Glutamatergic neuron (in vitro differentiated cells): ENCODE measurements around the gene CYBC1. TPM values are rescaled to one million over a fixed set of nuclear protein-coding genes. Genes with fewer than 3 reads are reported as not detected.

ENCODE experiments used
- DNase-seq: peaks from one replicate; pipeline ENCODE4 v3.0.0; 2022
- H3K27ac Mint-ChIP-seq: one replicate; pipeline ENCODE4 v1.8.0; 2020; ENCODE audit warnings: mild to moderate bottlenecking, mixed read lengths, inconsistent platforms; ENCODE audit not compliant: unreplicated experiment
- H3K27me3 Mint-ChIP-seq: one replicate; pipeline ENCODE4 v1.8.0; 2020; ENCODE audit warnings: mild to moderate bottlenecking, moderate library complexity, mixed read lengths, inconsistent platforms; ENCODE audit not compliant: unreplicated experiment
- H3K36me3 Mint-ChIP-seq: one replicate; pipeline ENCODE4 v1.8.0; 2020; ENCODE audit warnings: mild to moderate bottlenecking, mixed read lengths, inconsistent platforms; ENCODE audit not compliant: unreplicated experiment
- H3K4me1 Mint-ChIP-seq: one replicate; pipeline ENCODE4 v1.8.0; 2020; ENCODE audit warnings: mild to moderate bottlenecking, low read depth, mixed read lengths, inconsistent platforms; ENCODE audit not compliant: unreplicated experiment
- H3K4me3 Mint-ChIP-seq: one replicate; pipeline ENCODE4 v1.8.0; 2020; ENCODE audit warnings: mild to moderate bottlenecking, mixed read lengths, inconsistent platforms; ENCODE audit not compliant: unreplicated experiment
- H3K9me3 Mint-ChIP-seq: one replicate; pipeline ENCODE4 v1.8.0; 2020; ENCODE audit warnings: mild to moderate bottlenecking, moderate library complexity, mixed read lengths, inconsistent platforms; ENCODE audit not compliant: unreplicated experiment
- total RNA-seq: library from RNA; stranded (reverse); fragmentation: NEBNext Ultra II Directional; extraction: Animal tissue kit (Norgen Biotek cat#: 25700); gene quantifications from one replicate; pipeline ENCODE4 v1.2.1, GENCODE V29; 2021; ENCODE audit not compliant: unreplicated experiment
- TF ChIP-seq, protein P1 (sequence below): fragments of 200-600 bp; sonication (generic); IDR thresholded peaks from one replicate; pipeline ENCODE4 v1.5.0; 2021; ENCODE audit not compliant: partially characterized antibody, unreplicated experiment

Gene CYBC1
- total RNA-seq, 1 donor from 2014 or later: 134 TPM

DNA sequence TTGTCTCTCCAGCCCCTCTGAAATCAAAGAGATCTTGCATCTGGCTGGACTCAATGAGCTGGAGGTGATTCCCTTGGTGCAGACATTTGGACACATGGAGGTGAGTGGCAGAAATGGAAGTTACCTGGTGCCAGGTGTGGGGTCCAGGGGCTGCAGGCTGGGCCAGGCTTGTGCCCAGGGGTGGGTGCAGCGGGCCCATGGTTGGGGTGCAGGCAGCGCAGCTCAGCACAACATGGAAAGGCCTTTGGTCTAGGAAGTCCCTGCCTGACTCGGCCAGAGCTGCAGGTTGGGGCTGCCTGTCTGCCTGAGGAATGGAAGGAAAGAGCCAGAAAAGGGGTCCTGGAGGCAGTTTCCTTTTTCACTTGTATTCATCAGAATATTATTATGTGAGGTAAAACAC lies 22.0 kb downstream of the CYBC1 start:
- no peak overlapping the region for H3K27ac Mint-ChIP-seq

DNA sequence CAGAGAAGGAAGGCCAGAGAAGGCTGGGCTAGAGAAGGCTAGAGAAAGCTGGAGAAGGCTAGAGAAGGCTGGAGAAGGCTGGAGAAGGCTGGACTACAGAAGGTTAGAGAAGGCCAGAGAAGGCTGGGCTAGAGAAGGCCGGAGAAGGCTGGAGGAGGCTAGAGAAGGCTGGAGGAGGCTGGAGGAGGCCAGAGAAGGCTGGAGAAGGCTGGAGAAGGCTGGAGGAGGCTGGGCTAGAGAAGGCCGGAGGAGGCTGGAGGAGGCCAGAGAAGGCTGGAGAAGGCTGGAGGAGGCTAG lies 25.7 kb downstream of the CYBC1 start:
- TF ChIP-seq, protein P1, sequence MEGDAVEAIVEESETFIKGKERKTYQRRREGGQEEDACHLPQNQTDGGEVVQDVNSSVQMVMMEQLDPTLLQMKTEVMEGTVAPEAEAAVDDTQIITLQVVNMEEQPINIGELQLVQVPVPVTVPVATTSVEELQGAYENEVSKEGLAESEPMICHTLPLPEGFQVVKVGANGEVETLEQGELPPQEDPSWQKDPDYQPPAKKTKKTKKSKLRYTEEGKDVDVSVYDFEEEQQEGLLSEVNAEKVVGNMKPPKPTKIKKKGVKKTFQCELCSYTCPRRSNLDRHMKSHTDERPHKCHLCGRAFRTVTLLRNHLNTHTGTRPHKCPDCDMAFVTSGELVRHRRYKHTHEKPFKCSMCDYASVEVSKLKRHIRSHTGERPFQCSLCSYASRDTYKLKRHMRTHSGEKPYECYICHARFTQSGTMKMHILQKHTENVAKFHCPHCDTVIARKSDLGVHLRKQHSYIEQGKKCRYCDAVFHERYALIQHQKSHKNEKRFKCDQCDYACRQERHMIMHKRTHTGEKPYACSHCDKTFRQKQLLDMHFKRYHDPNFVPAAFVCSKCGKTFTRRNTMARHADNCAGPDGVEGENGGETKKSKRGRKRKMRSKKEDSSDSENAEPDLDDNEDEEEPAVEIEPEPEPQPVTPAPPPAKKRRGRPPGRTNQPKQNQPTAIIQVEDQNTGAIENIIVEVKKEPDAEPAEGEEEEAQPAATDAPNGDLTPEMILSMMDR: no peak
- Mint-ChIP-seq H3K36me3 (peaks cover 26% of the 10 kb centered on the region), H3K4me3 (no peak overlapping the region), H3K9me3 (peaks cover 15% of the 10 kb centered on the region), H3K27ac (peak overlapping the region; percentile 44), H3K4me1 (peaks cover 5% of the 10 kb centered on the region), H3K27me3 (peaks cover 5% of the 10 kb centered on the region)
- DNase-seq: no peak

More for the DNA sequence above, 22.0 kb downstream of the CYBC1 start:
- DNase-seq: no peak
- Mint-ChIP-seq H3K4me3 (no peak overlapping the region), H3K36me3 (peaks cover 4% of the 10 kb centered on the region), H3K4me1 (peaks cover 5% of the 10 kb centered on the region), H3K9me3 (peaks cover 6% of the 10 kb centered on the region), H3K27me3 (peaks cover 6% of the 10 kb centered on the region)
- TF ChIP-seq, protein P1: no peak

DNA sequence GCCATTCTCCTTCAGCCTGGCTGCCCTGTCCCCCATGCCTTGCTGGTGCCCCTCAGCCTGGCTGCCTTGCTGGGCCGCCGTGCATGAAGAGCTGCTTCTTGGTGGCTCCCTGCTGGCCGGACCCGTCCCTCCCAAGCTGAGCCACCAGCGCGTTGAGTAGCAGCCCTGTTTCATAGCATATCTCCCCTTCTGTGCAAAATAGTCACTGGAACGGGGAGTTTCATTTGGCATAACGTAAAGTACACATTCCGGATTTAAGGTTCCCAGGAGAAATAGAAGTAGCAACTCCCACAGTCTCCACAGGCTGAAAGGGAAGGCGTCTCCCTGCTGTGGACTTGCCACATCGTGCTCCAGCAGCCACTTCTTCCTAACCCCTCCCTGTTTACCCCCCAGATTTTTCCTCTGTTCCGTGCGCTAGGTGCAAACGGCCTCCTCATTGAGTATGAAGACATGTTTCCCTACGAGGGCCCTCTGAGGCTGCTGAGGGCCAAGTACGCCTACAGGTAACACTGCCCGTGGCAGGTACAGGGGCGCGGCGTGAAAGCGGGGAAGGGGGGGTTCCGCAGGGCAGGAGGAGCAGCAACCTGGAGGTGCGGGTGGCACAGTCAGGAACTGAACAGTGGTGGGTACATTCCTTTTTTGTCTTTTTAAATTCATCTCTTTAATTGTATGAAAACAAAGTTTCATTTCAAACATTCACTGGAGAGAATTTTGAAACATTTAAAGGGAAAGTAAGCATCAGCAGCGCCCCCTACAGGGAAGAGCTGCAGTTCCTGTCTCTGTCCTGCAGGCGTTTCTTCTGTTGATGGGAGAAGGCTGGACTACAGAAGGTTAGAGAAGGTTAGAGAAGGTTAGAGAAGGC lies 26.3 kb downstream of the CYBC1 start:
- H3K27ac Mint-ChIP-seq: peak overlapping the region; percentile 44

DNA sequence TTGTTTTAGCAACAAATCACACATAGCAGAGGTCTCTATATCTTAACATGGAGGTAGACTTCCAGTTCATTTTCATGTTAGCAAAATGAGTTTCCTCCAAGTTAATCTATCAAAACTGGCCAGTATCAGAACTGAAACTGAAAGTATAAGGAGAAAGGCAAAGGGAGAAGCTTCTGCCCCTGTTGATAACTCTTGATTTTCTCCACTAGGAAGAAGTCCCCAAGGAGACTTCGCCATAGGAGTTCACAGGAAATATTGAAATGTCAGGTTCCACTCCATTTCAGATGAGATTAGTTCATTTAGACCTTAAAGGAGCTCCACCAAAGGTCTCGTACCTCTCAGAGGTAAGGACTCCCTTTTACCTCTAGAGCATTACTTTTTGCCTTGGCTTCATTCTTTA lies 31.0 kb downstream of the CYBC1 start:
- DNase-seq: no peak
- H3K27me3 Mint-ChIP-seq: peaks cover 4% of the 10 kb centered on the region
- peaks cover 19% of the 10 kb centered on the region for H3K9me3 Mint-ChIP-seq
- H3K36me3 Mint-ChIP-seq: peaks cover 28% of the 10 kb centered on the region
- H3K27ac Mint-ChIP-seq: no peak overlapping the region
- TF ChIP-seq, protein P1: no peak
- peak overlapping the region; percentile 86 for H3K4me3 Mint-ChIP-seq
- peaks cover 10% of the 10 kb centered on the region for H3K4me1 Mint-ChIP-seq

More for the DNA sequence above, 26.3 kb downstream of the CYBC1 start:
- peaks cover 5% of the 10 kb centered on the region for H3K27me3 Mint-ChIP-seq
- no peaks in the 10 kb centered on the region for H3K4me1 Mint-ChIP-seq
- peaks cover 28% of the 10 kb centered on the region for H3K36me3 Mint-ChIP-seq
- TF ChIP-seq, protein P1: peak; percentile 59
- no peak overlapping the region for H3K4me3 Mint-ChIP-seq
- no peak for DNase-seq
- H3K9me3 Mint-ChIP-seq: peaks cover 15% of the 10 kb centered on the region
